ENCODE measurements around the gene INTS3. TPM values are rescaled to one million over a fixed set of nuclear protein-coding genes. Genes with fewer than 3 reads are reported as not detected.
"Not testable (repeated sequence)": the region's sequence is repeated elsewhere in the genome, so short reads cannot be mapped to it uniquely, and the experiment has no call there.

INTS3 gene
- polyA plus RNA-seq, 10 donors: 31.4 to 60.0 (median 39.8) TPM

GRCh38 chr1:153775458-153776327 is 47.8 kb downstream of the INTS3 start:
- DNase-seq: peak; percentile 36 to 84 (median 60)

GRCh38 chr1:153776352-153776751 is 48.5 kb downstream of the INTS3 start:
- DNase-seq: no peak

- DNase-seq: no peak
Measured at GRCh38 chr1:153776845-153777370, 49.1 kb downstream of the INTS3 start.

- DNase-seq: no peak
Measured at GRCh38 chr1:153777648-153778047, 49.8 kb downstream of the INTS3 start.

GRCh38 chr1:153778051-153778823 is 50.4 kb downstream of the INTS3 start:
- DNase-seq: no peak

GRCh38 chr1:153778824-153779519 is 51.1 kb downstream of the INTS3 start:
- DNase-seq: no peak

- no peak for DNase-seq
Measured at GRCh38 chr1:153779781-153780541, 52.1 kb downstream of the INTS3 start.

GRCh38 chr1:153780551-153780950 is 52.7 kb downstream of the INTS3 start:
- DNase-seq: no peak

- not testable (repeated sequence) for DNase-seq
Measured at GRCh38 chr1:153782648-153783047, 54.8 kb downstream of the INTS3 start.

GRCh38 chr1:153783233-153784190 is 55.7 kb downstream of the INTS3 start:
- DNase-seq: peak; percentile 90 to 97 (median 96)

GRCh38 chr1:153786038-153786790 is 58.4 kb downstream of the INTS3 start:
- no peak for DNase-seq

- no peak for DNase-seq
Measured at GRCh38 chr1:153789478-153790034, 61.7 kb downstream of the INTS3 start.

GRCh38 chr1:153790313-153790965 is 62.6 kb downstream of the INTS3 start:
- DNase-seq: peak; percentile 73 to 93 (median 86)

- peak in 2 of 3 donors; percentile 59 to 81 for DNase-seq
Measured at GRCh38 chr1:153790966-153791647, 63.3 kb downstream of the INTS3 start.

- DNase-seq: no peak
Measured at GRCh38 chr1:153791648-153792253, 63.9 kb downstream of the INTS3 start.

- DNase-seq: no peak
Measured at GRCh38 chr1:153792631-153793041, 64.8 kb downstream of the INTS3 start.
